HL-60 (cell line): ENCODE results near the gene ITFG2.

Experiments
- DNase-seq, 2 experiments: peaks; one replicate each; pipeline ENCODE4 v3.0.0-alpha.2; 2010 to 2020; ENCODE audit warnings: low read depth in 1 of 2, low spot score in 1 of 2
- H3K27ac ChIP-seq: fragments of 250-450 bp; sonication (Bioruptor Pico); replicated peaks from 2 replicates; pipeline ENCODE4 v1.5.1; 2020; ENCODE audit warnings: mild to moderate bottlenecking, moderate library complexity
- H3K27me3 ChIP-seq: fragments of 250-450 bp; sonication (Bioruptor Pico); 2 replicates; pipeline ENCODE4 v1.5.1; 2021; ENCODE audit warnings: mild to moderate bottlenecking, moderate library complexity; ENCODE audit not compliant: insufficient read depth, poor library complexity, severe bottlenecking
- H3K4me3 ChIP-seq: replicated peaks from 2 replicates; pipeline ENCODE4 v1.5.1; 2011; ENCODE audit warnings: mild to moderate bottlenecking, control low read depth, low read length; ENCODE audit not compliant: insufficient read depth
- CTCF ChIP-seq: IDR thresholded peaks from one replicate; pipeline ENCODE4 v1.5.1; 2011; ENCODE audit warnings: low read length, control low read depth, inconsistent platforms; ENCODE audit not compliant: insufficient read depth
- GABPA ChIP-seq: IDR thresholded peaks from 2 replicates; pipeline ENCODE4 v1.6.1; 2012; ENCODE audit warnings: low read depth
- POLR2AphosphoS5 ChIP-seq: IDR thresholded peaks from 2 replicates; pipeline ENCODE4 v1.6.1; 2012; ENCODE audit warnings: low read depth
- REST ChIP-seq: IDR thresholded peaks from 2 replicates; pipeline ENCODE4 v1.6.1; 2012; ENCODE audit warnings: low read depth; ENCODE audit not compliant: insufficient replicate concordance
- SPI1 ChIP-seq: IDR thresholded peaks from 2 replicates; pipeline ENCODE4 v1.6.1; 2012; ENCODE audit warnings: low read depth, mild to moderate bottlenecking, borderline replicate concordance
- long read RNA-seq: library from polyadenylated mRNA; unstranded; transcript quantifications from one replicate; pipeline ENCODE4 v2.0.0, GENCODE V29; 2020

ITFG2 gene
- long read RNA-seq, transcript ITFG2-201 (12 exons, 2,361 nt) = major isoform, 28 of 80 reads
- long read RNA-seq, partial matches to known transcripts = 6 of 80 reads
- long read RNA-seq, other reads (novel, unspliced or antisense) = 45 of 80 reads

GRCh38 chr12:2812290-2813213, at the start of gene ITFG2:
Gene ITFG2, plus strand, starts transcription at chr12:2812668. Its CDS starts 93 bp downstream, at chr12:2812761.
- TF ChIP-seq SPI1 (peak; percentile 74), GABPA (peak; percentile 86), POLR2AphosphoS5 (peak; percentile 99), CTCF (no peak), REST (peak; percentile 78)
- peak; percentile 96 to 99 for DNase-seq
- Histone ChIP-seq H3K4me3 (peak within 1 kb of the TSS; percentile 71), H3K27me3 (no peaks in the 10 kb centered on the region), H3K27ac (peak within 1 kb of the TSS; percentile 95)

- no peak overlapping the region for H3K27ac ChIP-seq
- no peak for DNase-seq
These were observed 48.1 kb upstream of the ITFG2 start for GRCh38 chr12:2764398-2764797.

More at GRCh38 chr12:2764398-2764797, 48.1 kb upstream of the ITFG2 start:
- no peak overlapping the region for H3K4me3 ChIP-seq
- TF ChIP-seq GABPA (no peak), SPI1 (no peak), REST (no peak), POLR2AphosphoS5 (no peak), CTCF (no peak)
- no peaks in the 10 kb centered on the region for H3K27me3 ChIP-seq
